ENCODE measurements around the gene TOGARAM2.

DNA sequence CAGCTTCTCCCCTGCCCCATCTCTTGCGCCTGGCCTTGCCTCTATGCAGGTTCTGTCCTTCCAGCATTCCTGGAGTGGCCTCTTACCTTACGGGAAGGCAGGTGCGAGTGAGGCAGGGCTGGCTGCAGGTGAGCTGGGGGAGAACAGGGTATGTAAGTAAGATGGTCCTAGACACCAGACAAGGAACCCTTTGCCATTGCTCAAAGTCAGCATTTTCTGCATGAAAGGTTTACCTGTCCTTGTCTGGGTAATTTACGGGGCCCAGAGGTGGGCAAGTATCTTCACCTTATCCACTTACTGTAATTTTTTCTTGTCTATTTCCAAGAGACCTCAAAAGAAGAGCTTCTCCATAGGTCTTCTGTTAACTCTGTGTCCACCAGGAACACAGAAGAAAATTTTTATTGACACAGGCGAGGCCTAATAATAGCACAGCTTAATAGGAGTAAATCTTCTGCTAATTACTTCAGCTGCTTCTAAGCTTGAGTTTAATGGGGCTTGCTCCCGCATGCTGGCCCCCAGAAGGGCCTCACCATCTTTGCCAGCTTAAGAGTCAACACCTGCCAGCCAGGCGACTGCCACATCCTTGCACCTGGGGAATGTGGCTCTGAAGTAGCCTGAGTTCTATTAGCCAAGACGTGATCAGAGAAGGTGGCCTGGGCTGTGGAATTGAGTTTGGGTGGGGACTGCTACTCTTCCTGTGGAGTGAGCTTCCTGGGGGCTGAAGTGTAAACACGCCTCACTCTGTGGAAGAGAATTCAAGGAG is 66.2 kb downstream of the TOGARAM2 start:
- TF ChIP-seq ZNF274 (IDR thresholded peaks at IDR 0.05; ENCODE audit: low read depth, low read length) (no peak), YY1 (IDR thresholded peaks at IDR 0.05; ENCODE audit: insufficient read depth, insufficient read length) (no peak)
